ENCODE measurements around the gene CDRT4.

The CDRT4 gene

DNA sequence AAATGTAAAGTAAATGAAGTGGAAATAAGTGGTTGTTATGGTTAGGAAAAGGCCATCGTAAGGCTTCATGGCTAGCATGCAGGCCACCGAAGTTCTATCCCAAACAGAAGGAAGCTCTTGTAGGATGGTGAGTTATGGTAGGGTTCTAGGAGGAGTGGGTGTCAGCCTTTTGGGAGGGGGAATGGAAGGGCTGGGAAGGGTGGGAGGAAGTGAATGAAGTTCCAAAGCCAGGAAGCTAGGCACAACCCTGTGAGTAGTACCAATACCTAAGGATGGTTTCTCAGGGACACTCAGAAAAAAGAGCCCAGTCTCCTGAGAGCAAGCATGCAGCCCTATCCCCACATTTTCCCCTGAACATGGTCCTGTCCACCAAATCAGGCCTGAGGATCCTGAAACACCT lies 36.3 kb upstream of the CDRT4 start:
- in situ Hi-C loops (cut with HindIII; ENCODE audit: low pct_unique_long_range_greater_than_20kb, low sequenced_read_pairs) = no loop called here
- TF ChIP-seq JUND (IDR thresholded peaks at IDR 0.05; ENCODE audit: low read depth) = no peak
- no peak for DNase-seq (ENCODE audit: low read depth in 1 of 2, low spot score in 1 of 2)

DNA sequence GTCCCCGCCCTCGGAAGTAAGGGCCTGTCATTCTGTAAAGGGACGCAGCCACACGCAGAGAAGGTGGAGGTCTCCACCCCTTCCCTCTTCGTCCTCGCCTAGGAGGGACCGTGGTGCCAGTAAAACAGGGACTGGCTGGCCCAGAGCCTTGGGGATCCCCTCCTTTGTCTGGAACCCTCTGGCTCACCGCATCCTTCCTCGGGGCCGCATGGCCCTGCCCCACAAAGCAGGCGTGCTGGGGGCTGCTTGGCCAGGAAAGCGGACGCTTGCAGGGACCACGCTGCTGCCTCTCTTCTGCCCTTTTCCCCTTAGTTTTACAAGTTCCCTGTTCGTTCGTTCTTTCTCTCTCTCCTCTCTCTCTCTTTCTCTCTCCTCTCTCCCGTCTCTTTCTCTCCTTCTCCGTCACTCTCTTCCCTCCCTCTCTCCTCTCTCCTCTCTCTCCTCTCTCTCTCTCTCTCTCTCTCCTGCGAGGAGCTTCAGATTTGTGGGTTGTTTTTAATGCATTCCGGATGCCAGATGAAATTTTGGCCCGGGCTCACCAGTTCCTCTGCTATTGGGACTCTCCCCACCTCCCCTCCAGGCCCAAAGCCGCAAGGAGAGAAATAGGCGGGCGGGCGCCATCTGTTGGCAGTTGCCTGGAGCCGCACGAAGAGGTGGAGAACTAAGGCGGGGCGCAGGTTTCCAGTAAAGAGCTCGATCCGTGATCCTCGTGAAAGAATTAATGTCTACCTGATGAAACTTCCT lies 35.1 kb upstream of the CDRT4 start:
- no peak for TF ChIP-seq JUND (IDR thresholded peaks at IDR 0.05; ENCODE audit: low read depth)
- DNase-seq (ENCODE audit: low read depth in 1 of 2, low spot score in 1 of 2) = peak; percentile 58 to 68
- in situ Hi-C loops (cut with HindIII; ENCODE audit: low pct_unique_long_range_greater_than_20kb, low sequenced_read_pairs) = no loop called here

DNA sequence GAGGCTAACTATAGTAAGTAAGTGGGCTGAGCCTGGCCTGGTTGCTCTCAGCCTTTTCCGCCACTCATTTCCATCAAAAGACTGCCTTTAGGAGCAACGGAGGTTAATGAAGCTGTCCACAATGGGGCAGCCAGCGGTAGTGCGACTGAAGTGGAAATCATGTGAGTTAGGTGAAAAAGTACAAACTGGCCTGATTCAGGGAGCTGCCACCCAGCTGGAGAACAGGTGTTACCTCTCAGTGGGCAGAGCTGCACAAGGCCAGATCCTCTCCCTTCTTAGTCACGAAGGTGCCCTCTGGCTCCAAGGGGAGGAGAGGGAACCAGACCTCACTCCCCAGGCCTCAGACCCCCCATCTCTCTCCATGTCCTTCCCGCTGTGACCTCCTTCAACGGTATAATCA lies 34.4 kb upstream of the CDRT4 start:
- no peak for TF ChIP-seq JUND (IDR thresholded peaks at IDR 0.05; ENCODE audit: low read depth)
- in situ Hi-C loops (cut with HindIII; ENCODE audit: low pct_unique_long_range_greater_than_20kb, low sequenced_read_pairs) = no loop called here

DNA sequence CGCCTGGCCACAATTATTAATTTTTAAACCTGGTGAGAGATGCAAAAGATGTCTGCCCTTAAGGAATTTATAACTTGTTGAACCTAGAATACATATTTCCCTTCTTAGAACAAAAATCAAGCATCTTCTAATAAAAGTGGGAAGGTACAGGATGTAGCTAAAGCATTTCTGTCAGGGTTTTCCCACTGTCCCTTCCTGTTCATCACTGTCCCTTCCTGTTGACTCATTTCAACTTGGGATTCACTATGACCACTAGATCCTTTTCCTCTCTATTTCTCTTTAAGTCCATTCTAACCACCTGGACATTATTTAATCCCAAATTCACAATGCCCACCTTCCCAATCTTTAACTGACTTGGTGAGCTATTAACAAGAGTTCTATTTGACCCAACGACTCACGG lies 33.9 kb upstream of the CDRT4 start:
- no peak for TF ChIP-seq JUND (IDR thresholded peaks at IDR 0.05; ENCODE audit: low read depth)
- in situ Hi-C loops (cut with HindIII; ENCODE audit: low pct_unique_long_range_greater_than_20kb, low sequenced_read_pairs) = no loop called here
- no peak for DNase-seq (ENCODE audit: low read depth in 1 of 2, low spot score in 1 of 2)

More for the DNA sequence above, 34.4 kb upstream of the CDRT4 start:
- no peak for DNase-seq (ENCODE audit: low read depth in 1 of 2, low spot score in 1 of 2)

DNA sequence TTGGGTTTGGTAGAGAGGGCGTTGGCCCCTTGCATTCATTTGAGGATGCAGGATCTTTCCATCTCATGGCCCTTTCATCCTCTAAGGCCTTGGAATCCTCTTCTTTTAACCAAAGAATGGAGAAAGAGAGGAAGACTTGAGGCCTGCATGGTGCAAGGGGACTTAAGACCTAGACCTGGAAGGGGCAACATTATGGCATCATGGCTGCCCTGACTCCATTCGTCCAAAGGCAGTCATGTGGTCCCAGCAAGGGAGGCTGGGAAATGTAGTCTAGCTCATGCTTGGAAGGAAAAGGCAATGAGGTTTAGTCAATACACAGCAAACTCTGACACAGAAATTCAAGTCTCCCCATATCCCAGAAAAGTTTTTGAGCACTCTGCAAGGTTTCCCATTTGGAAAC lies 30.7 kb upstream of the CDRT4 start:
- no peak for TF ChIP-seq JUND (IDR thresholded peaks at IDR 0.05; ENCODE audit: low read depth)
- in situ Hi-C loops (cut with HindIII; ENCODE audit: low pct_unique_long_range_greater_than_20kb, low sequenced_read_pairs) = no loop called here
- peak in 1 of 2 experiments; percentile 25 for DNase-seq (ENCODE audit: low read depth in 1 of 2, low spot score in 1 of 2)

DNA sequence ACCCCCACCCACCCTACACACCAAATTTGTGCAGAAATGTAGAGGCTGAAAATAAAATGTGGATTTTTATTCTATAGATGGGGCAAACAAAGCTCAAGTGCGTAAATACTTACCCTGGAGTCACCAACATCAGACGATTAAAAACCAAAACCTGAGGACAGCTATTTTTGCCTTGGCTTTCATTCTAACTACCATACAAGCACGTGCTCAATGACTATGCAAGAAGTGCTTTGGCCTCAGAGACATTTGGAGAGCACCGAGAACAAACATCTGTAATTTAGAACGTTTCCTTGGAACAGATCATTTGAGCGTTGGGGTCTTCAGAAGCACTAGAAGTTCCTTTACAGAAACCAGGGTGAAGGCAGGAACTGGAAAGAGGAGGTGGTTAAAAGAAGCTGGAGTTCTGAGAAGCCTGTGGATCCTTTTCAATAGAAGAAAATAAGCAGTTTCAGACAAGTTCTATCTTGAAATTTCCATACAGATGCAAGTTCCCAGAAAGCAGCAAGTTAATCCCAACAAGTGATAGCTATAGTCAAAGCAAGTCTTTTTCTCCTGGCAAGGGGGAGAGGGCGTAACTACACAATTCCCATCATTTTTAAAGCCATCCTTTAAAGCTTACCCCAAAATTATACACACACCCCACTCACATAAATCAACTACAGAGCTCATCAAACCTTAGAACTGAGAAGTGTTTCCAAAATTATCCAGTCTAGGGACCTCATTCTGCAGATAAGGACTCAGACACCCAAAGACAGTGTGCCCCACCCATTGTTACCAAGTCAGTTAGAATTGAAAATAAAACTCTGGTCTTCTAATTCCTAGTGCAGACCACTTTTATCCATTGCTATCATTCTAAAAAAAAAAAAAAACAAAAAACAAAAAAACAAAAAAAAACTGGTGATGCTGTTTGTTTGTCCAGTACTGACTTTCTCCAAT lies 29.6 kb upstream of the CDRT4 start:
- TF ChIP-seq JUND (IDR thresholded peaks at IDR 0.05; ENCODE audit: low read depth) = no peak
- in situ Hi-C loops (cut with HindIII; ENCODE audit: low pct_unique_long_range_greater_than_20kb, low sequenced_read_pairs) = no loop called here
- no peak for DNase-seq (ENCODE audit: low read depth in 1 of 2, low spot score in 1 of 2)

DNA sequence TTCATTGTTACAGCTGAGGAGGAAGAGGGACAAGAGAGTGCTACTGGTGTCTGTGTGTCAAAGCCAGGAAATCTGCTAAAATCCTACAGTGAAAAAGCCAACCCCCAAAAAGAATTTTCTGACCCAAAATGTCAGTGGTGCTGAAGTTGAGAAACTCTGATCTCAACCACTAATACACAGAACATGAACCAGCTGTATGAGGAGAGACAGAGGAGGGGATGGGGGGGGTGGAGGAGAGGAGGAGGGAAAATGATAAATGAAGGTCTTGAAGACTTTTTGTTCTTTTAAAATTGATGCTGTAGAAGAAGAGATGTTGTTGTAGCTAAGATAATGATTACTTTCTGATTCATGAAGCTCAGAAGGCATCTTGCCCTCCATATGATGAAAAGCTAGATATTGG lies 27.4 kb upstream of the CDRT4 start:
- DNase-seq (ENCODE audit: low read depth in 1 of 2, low spot score in 1 of 2) = no peak
- in situ Hi-C loops (cut with HindIII; ENCODE audit: low pct_unique_long_range_greater_than_20kb, low sequenced_read_pairs) = no loop called here
- TF ChIP-seq JUND (IDR thresholded peaks at IDR 0.05; ENCODE audit: low read depth) = no peak

DNA sequence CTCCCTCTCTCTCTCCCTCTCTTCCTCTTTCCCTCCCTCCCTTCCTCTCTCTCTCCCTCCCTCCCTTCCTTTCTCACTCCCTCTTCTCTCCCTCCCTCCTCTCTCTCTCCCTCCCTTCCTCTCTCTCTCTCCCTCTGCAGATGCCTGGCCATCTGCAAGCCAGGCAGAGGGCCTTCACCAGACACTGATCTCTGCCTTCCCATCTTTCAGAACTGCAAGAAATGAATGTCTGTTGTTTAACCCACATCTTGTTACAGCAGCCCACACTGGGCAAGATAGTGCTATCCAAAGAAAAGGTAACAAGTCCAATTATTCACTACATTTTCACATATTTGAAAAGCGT lies 26.2 kb upstream of the CDRT4 start:
- no peak for TF ChIP-seq JUND (IDR thresholded peaks at IDR 0.05; ENCODE audit: low read depth)
- in situ Hi-C loops (cut with HindIII; ENCODE audit: low pct_unique_long_range_greater_than_20kb, low sequenced_read_pairs) = no loop called here
- no peak for DNase-seq (ENCODE audit: low read depth in 1 of 2, low spot score in 1 of 2)

DNA sequence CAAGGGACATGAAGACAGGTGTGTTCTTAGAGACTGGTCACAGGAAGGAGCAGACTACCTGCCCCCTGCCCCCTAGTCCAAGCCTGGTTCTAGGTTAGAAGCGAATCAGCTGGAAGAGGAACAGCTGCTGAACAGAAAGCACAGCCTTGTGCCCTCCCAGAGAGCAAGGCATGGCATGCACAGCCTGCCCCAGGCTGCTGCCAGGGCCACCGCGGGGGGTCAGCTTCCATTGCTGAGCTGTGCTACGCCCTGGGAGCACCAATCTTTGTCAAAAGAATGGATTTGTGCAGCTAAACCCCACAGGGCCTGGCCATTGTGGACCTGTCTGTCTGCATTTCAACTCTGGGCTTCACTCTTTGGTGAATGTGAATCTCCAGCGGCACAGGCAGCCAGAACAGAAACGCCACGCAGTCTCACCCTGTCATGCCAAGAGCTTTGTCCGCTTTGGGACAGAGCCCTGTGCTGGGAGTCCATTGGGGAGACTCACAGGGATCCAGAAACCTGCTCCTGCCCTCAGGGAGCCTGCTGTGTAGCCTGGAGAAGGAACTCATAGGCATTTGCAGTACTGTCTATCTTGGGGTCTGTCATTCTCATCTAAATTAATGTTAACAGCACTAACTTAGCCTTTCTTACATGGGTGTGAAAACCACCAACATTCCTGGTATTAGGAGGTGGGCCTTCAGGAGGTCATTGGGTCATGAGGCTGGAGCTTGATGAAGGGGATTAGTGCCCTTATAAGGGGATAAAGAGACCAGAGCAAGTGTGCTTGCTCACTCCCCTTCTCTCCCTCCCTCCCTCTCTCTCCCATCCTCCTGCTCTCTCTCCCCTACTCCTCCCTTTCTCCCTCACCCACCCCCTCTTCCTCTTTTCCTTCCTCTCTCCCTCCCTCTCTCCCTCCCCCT lies 25.6 kb upstream of the CDRT4 start:
- TF ChIP-seq JUND (IDR thresholded peaks at IDR 0.05; ENCODE audit: low read depth) = no peak
- DNase-seq (ENCODE audit: low read depth in 1 of 2, low spot score in 1 of 2) = no peak
- in situ Hi-C loops (cut with HindIII; ENCODE audit: low pct_unique_long_range_greater_than_20kb, low sequenced_read_pairs) = no loop called here

DNA sequence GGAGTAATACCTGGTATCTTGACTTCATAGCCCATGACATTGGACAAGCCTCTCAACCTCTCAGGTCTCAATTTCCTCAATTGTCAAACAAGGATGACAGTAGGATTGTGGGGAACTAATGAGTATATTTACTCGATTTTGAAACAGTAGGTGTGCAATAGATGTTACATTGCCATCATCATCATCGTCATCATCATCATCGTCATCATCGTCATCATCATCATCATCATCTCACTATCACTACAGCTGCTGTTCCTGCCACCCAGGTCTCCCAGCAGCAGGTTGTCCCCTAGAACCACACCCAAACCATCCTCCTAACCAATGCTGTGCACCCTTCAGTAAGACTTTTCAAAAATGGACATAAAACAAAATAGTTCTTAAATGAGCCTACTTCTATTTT lies 24.8 kb upstream of the CDRT4 start:
- in situ Hi-C loops (cut with HindIII; ENCODE audit: low pct_unique_long_range_greater_than_20kb, low sequenced_read_pairs) = no loop called here
- TF ChIP-seq JUND (IDR thresholded peaks at IDR 0.05; ENCODE audit: low read depth) = no peak
- no peak for DNase-seq (ENCODE audit: low read depth in 1 of 2, low spot score in 1 of 2)

DNA sequence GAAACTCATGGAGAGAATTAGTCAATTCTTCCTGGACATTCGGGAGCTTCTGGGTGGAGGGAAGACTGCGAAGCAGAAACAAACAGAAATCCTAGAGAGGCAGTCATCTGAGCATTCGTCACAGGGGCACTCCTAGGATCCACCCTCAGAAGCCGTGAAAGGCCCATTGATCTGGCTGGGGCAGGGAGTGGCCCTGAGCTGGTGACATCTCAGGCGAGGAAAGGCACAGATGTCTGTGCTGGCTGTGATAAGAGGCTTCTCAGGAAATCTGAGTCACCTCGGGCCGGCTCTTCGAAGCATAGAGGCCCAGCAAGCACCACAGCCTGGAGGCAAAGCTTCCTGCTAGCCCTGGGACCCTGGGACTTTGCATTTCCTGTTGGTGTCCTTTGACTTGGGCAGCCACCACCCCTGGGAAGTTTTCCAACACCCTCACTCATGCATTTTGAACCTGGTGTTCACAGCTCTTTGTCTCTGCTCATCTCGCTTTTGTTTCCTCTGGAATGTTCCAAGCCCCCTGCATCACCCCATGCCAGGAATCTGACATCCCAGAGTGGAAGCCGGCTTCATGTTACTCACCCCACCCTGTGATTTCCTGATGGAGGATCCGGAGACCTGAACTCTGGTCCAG lies 23.3 kb upstream of the CDRT4 start:
- no peak for TF ChIP-seq JUND (IDR thresholded peaks at IDR 0.05; ENCODE audit: low read depth)
- in situ Hi-C loops (cut with HindIII; ENCODE audit: low pct_unique_long_range_greater_than_20kb, low sequenced_read_pairs) = no loop called here
- no peak for DNase-seq (ENCODE audit: low read depth in 1 of 2, low spot score in 1 of 2)

DNA sequence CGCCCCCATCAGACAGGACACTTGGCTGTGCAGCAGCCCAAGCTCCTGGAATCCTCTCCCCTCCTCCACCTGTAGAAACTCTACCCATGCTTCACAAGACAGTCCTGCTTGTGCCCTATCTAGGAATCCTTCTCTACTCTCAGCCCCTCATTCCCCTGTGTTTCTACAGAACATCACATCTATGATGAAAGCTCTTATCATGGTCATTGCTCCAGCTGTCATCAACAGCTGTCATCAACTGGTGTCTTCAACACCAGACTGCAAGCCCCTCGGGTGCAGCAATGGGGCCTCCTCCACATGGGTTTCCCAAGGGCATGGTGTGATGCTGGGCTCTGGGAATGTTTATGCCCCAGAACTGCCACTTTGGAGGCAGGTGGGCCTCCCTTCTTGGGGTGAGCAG lies 21.1 kb upstream of the CDRT4 start:
- in situ Hi-C loops (cut with HindIII; ENCODE audit: low pct_unique_long_range_greater_than_20kb, low sequenced_read_pairs) = no loop called here
- no peak for DNase-seq (ENCODE audit: low read depth in 1 of 2, low spot score in 1 of 2)
- TF ChIP-seq JUND (IDR thresholded peaks at IDR 0.05; ENCODE audit: low read depth) = no peak
